K562 (cell line): ENCODE measurements around the gene CAMK2G. TPM values are rescaled to one million over a fixed set of nuclear protein-coding genes. Genes with fewer than 3 reads are reported as not detected.

ENCODE experiments used
- ARID4B ChIP-seq: sonication (generic); formaldehyde crosslinking; IDR thresholded peaks from 2 replicates; pipeline ENCODE4 v1.8.0; 2022; ENCODE audit warnings: mild to moderate bottlenecking, missing genetic modification reagents
- CEBPB ChIP-seq: fragments of 450-650 bp; IDR thresholded peaks from 2 replicates; pipeline ENCODE4 v1.6.1; 2016; ENCODE audit warnings: missing genetic modification characterization, missing compliant biosample characterization
- CEBPG ChIP-seq, 3 experiments: fragments of 200-800 bp in 1 of 3; sonication (Bioruptor generic) in 1 of 3; sonication (generic) in 1 of 3; formaldehyde crosslinking in 1 of 3; IDR thresholded peaks in 2 of 3; conservative IDR thresholded peaks in 1 of 3; 2 replicates each; pipeline versions ENCODE4 v1.6.1 to v1.8.0; 2016 to 2022; ENCODE audit warnings: missing compliant biosample characterization in 2 of 3, missing genetic modification characterization in 2 of 3, mild to moderate bottlenecking in 1 of 3, missing genetic modification reagents in 1 of 3
- CHD1 ChIP-seq: fragments of 200-600 bp; sonication (generic); IDR thresholded peaks from one replicate; pipeline ENCODE4 v1.6.1; 2012; ENCODE audit warnings: mild to moderate bottlenecking, moderate library complexity, low read length, inconsistent platforms
- CHD4 ChIP-seq: fragments of 200-600 bp; sonication (generic); IDR thresholded peaks from 3 replicates; pipeline ENCODE4 v1.6.1; 2012; ENCODE audit warnings: low read depth, mild to moderate bottlenecking, mixed read lengths, low read length, inconsistent platforms; ENCODE audit not compliant: insufficient read depth, insufficient replicate concordance, poor library complexity, severe bottlenecking
- CREM ChIP-seq: IDR thresholded peaks from 2 replicates; pipeline ENCODE4 v1.6.1; 2014; ENCODE audit warnings: antibody characterized with exemption, low read depth
- DACH1 ChIP-seq: fragments of 450-650 bp; IDR thresholded peaks from 2 replicates; pipeline ENCODE4 v1.6.1; 2018; ENCODE audit not compliant: partially characterized antibody
- ESRRA ChIP-seq: fragments of 450-650 bp; IDR thresholded peaks from 2 replicates; pipeline ENCODE4 v1.6.1; 2014; ENCODE audit warnings: low read depth, mild to moderate bottlenecking, moderate library complexity, borderline replicate concordance
- FOXA3 ChIP-seq, 2 experiments: fragments of 450-650 bp in 1 of 2; sonication (generic) in 1 of 2; formaldehyde crosslinking; IDR thresholded peaks in 1 of 2; conservative IDR thresholded peaks in 1 of 2; 2 replicates each; pipeline versions ENCODE4 v1.4.0 to v1.8.0; 2020 to 2022; ENCODE audit warnings: mild to moderate bottlenecking in 2 of 2, missing genetic modification reagents in 1 of 2
- HDAC1 ChIP-seq, 2 experiments: fragments of 450-650 bp; IDR thresholded peaks; 2 replicates each; pipeline ENCODE4 v1.6.1; 2016 to 2017; ENCODE audit warnings: inconsistent platforms in 1 of 2, mild to moderate bottlenecking in 1 of 2, moderate library complexity in 1 of 2
- HDAC8 ChIP-seq: fragments of 450-650 bp; IDR thresholded peaks from 2 replicates; pipeline ENCODE4 v1.6.1; 2016; ENCODE audit warnings: mild to moderate bottlenecking, missing genetic modification characterization, moderate library complexity, missing compliant biosample characterization
- IRF2 ChIP-seq: sonication (generic); formaldehyde crosslinking; IDR thresholded peaks from 2 replicates; pipeline ENCODE4 v1.8.1; 2022; ENCODE audit warnings: mild to moderate bottlenecking, missing genetic modification reagents
- MAZ ChIP-seq, 2 experiments: fragments of 450-650 bp in 1 of 2; sonication (generic) in 1 of 2; formaldehyde crosslinking; IDR thresholded peaks in 1 of 2; conservative IDR thresholded peaks in 1 of 2; 2 replicates each; pipeline versions ENCODE4 v1.4.0 to v1.5.0; 2020; ENCODE audit warnings: mild to moderate bottlenecking in 1 of 2, missing genetic modification reagents in 1 of 2
- PCBP1 ChIP-seq: fragments of 200-400 bp; formaldehyde crosslinking; IDR thresholded peaks from 2 replicates; pipeline ENCODE4 v1.6.1; 2018; ENCODE audit warnings: mild to moderate bottlenecking, low read depth, low read length; ENCODE audit not compliant: poor library complexity, severe bottlenecking
- PHF21A ChIP-seq: fragments of 450-650 bp; IDR thresholded peaks from 2 replicates; pipeline ENCODE4 v1.6.1; 2017; ENCODE audit warnings: low read depth, borderline replicate concordance
- SAP30 ChIP-seq: fragments of 200-600 bp; sonication (generic); IDR thresholded peaks from 2 replicates; pipeline ENCODE4 v1.6.1; 2012; ENCODE audit warnings: borderline replicate concordance, low read depth, mild to moderate bottlenecking, moderate library complexity, low read length, control low read depth, inconsistent platforms; ENCODE audit not compliant: insufficient read depth, poor library complexity, severe bottlenecking
- SMARCC2 ChIP-seq: fragments of 450-650 bp; IDR thresholded peaks from 2 replicates; pipeline ENCODE4 v1.6.1; 2017; ENCODE audit warnings: antibody characterized with exemption, moderate library complexity, mild to moderate bottlenecking, low read depth
- ZSCAN32 ChIP-seq: fragments of 450-650 bp; formaldehyde crosslinking; IDR thresholded peaks from 2 replicates; pipeline ENCODE4 v1.4.0; 2020; ENCODE audit warnings: mild to moderate bottlenecking, moderate library complexity
- polyA plus RNA-seq, 8 experiments: library from polyadenylated mRNA; depleted of rRNA in 4 of 8; stranded (reverse) in 5 of 8; unstranded in 3 of 8; fragments of >200 nt; fragmentation: Nextera tagmentation in 2 of 8; fragmentation: Illumina TruSeq in 1 of 8; extraction: Ambion mirVana in 2 of 8; extraction: Trizol in 1 of 8; gene quantifications; 2 replicates each; pipeline versions ENCODE4 v1.2.1 to v1.2.3, GENCODE V29; 2011 to 2014; ENCODE audit warnings: inconsistent platforms in 1 of 8, missing spikeins in 1 of 8
- total RNA-seq, 7 experiments: library from RNA; depleted of rRNA in 6 of 7; stranded (reverse); fragments of >200 nt in 6 of 7; fragmentation: Illumina TruSeq in 2 of 7; extraction: Trizol in 2 of 7; gene quantifications; 2 replicates each; pipeline versions ENCODE4 v1.2.1 to v1.2.3, GENCODE V29; 2011 to 2021; ENCODE audit warnings: low replicate concordance in 1 of 7
- TF ChIP-seq, protein P1 (sequence below), 2 experiments: fragments of 200-800 bp in 1 of 2; sonication (Bioruptor generic) in 1 of 2; sonication (generic) in 1 of 2; formaldehyde crosslinking in 1 of 2; IDR thresholded peaks in 1 of 2; conservative IDR thresholded peaks in 1 of 2; 2 replicates each; pipeline versions ENCODE4 v1.5.0 to v1.6.1; 2016 to 2020; ENCODE audit warnings: missing compliant biosample characterization in 1 of 2, missing genetic modification characterization in 1 of 2, missing genetic modification reagents in 1 of 2

Gene CAMK2G
- total and polyA plus RNA-seq, 9 of the 15 experiments (the other 6 are each of a cell fraction or from before 2014, with no cell fraction given), result 9.0 to 37.9 (median 32.6) TPM

DNA sequence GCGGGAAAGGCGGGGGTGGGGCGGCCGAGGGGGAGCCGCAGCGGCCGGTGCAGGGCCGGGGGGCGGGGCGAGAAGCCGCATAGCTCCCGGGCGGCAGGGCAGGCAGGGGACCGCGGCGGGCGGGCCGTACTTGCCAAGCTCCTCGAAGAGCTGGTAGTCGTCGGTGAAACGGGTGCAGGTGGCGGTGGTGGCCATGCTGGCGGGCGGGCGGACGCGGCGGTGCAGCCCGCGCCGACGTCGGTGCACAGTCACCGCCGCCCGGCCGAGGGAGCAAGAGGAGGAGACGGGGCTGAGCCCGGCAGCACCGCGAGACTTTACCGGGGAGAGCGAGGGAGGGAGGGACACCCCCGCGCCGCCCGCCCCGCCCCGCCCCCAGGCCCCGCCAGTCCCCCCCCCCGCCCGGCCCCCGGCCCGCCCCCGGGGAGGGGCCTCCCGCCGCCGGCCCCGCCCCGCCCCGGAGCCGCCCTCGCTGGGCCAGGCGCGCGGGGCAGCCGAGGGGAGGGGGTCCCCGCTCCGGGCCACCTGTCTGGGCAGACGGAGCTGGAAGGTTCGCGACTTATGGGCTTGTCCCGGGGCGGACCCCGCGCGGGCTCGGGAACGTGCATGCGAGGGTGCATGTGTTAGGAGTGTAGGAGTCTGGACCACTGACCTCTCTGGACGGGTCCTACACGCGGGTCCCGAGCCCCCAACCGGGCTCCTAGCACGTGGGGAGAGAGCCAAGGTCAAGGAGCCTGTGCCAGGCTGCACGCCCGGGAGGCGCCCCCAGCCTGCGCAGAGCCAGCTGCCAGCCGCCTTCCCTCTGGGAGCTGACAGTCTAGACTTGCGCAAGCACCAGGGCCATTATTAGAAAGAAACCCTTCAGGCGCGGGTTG, at the start of gene CAMK2G (continued):
- TF ChIP-seq ZSCAN32 (peak; percentile 2; the same call in 1 of the 2 replicates), CREM (peak; percentile 70; the same call in 1 of the 2 replicates), CEBPG (CRISPR knock-in tag; IDR thresholded peaks at IDR 0.05) (peak; percentile 95), CEBPG (tag; conservative IDR thresholded peaks at IDR 0.05 in 1 of 2, IDR thresholded peaks at IDR 0.05 in 1 of 2) (peak; percentile 88 to 98), CEBPB (tag) (peak; percentile 100), IRF2 (CRISPR knock-in tag) (no peak), CHD4 (peak; percentile 61), PHF21A (no peak), CHD1 (no peak), SAP30 (peak; percentile 46), HDAC8 (tag) (no peak), ARID4B (CRISPR knock-in tag) (peak; percentile 77), MAZ (CRISPR knock-in tag; conservative IDR thresholded peaks at IDR 0.05 in 1 of 2, IDR thresholded peaks at IDR 0.05 in 1 of 2) (peak; percentile 60 to 77; a peak in 3 of 4 replicates), FOXA3 (CRISPR knock-in tag; conservative IDR thresholded peaks at IDR 0.05 in 1 of 2, IDR thresholded peaks at IDR 0.05 in 1 of 2) (peak in 1 of 2 experiments; percentile 48; a peak in 1 of 4 replicates), HDAC1 (IDR thresholded peaks at IDR 0.05) (peak in 1 of 2 experiments; percentile 64; a peak in 1 of 4 replicates), ESRRA (peak; percentile 60), DACH1 (peak; percentile 37), SMARCC2 (peak; percentile 30; the same call in 1 of the 2 replicates), PCBP1 (peak; percentile 95)
- TF ChIP-seq, protein P1, sequence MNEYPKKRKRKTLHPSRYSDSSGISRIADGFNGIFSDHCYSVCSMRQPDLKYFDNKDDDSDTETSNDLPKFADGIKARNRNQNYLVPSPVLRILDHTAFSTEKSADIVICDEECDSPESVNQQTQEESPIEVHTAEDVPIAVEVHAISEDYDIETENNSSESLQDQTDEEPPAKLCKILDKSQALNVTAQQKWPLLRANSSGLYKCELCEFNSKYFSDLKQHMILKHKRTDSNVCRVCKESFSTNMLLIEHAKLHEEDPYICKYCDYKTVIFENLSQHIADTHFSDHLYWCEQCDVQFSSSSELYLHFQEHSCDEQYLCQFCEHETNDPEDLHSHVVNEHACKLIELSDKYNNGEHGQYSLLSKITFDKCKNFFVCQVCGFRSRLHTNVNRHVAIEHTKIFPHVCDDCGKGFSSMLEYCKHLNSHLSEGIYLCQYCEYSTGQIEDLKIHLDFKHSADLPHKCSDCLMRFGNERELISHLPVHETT (CRISPR knock-in tag; conservative IDR thresholded peaks at IDR 0.05 in 1 of 2, IDR thresholded peaks at IDR 0.05 in 1 of 2), result peak in 1 of 2 experiments; percentile 84; a peak in 2 of 4 replicates
